ENCODE data around the gene PTGIR. TPM values are rescaled to one million over a fixed set of nuclear protein-coding genes. Genes with fewer than 3 reads are reported as not detected.

PTGIR gene
- polyA plus RNA-seq, 1 experiment = 27.8 TPM

DNA sequence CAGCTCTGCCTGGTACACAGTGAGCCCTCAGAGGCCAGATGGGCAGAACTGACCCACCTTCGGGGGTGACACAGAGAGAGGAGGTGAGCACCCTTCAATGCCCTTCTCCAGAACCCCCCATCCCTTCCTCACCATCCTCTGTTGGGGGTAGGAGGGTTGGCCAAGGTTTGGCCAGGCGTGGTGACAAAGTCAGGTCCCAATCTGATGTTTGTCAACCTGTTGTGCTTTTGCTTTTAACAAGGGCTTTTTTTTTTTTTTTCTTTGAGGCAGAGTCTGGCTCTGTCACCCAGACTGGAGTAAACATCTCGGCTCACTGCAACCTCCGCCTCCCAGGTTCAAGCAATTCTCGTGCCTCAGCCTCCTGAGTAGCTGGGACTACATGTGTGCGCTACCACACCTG lies 7.3 kb downstream of the PTGIR start:
- TF ChIP-seq, protein P1, sequence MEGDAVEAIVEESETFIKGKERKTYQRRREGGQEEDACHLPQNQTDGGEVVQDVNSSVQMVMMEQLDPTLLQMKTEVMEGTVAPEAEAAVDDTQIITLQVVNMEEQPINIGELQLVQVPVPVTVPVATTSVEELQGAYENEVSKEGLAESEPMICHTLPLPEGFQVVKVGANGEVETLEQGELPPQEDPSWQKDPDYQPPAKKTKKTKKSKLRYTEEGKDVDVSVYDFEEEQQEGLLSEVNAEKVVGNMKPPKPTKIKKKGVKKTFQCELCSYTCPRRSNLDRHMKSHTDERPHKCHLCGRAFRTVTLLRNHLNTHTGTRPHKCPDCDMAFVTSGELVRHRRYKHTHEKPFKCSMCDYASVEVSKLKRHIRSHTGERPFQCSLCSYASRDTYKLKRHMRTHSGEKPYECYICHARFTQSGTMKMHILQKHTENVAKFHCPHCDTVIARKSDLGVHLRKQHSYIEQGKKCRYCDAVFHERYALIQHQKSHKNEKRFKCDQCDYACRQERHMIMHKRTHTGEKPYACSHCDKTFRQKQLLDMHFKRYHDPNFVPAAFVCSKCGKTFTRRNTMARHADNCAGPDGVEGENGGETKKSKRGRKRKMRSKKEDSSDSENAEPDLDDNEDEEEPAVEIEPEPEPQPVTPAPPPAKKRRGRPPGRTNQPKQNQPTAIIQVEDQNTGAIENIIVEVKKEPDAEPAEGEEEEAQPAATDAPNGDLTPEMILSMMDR (IDR thresholded peaks at IDR 0.05; ENCODE audit: insufficient read depth, low read depth, low read length) = no peak
- no peak for DNase-seq (ENCODE audit: low read depth)
- H3K36me3 ChIP-seq (ENCODE audit: control insufficient read depth, insufficient read depth, low read length) = no peaks in the 10 kb centered on the region
- ChIA-PET POLR2A (interaction anchor here (1.5 kb wide), 1 partner anchor 44 kb away, joined by 11 read pairs; the partner anchor contains the start of gene DACT3), CTCF (interaction anchor here (0.9 to 22.7 kb wide), 9 partner anchors 9 to 111 kb away, joined by 3 to 347 read pairs (median 5); partner anchors contain the start of genes CALM3 and DACT3)
- H3K4me3 ChIP-seq (ENCODE audit: low read depth, low read length) = no peak overlapping the region
- H3K27me3 ChIP-seq (ENCODE audit: control insufficient read depth, insufficient read depth, low read length) = no peaks in the 10 kb centered on the region

DNA sequence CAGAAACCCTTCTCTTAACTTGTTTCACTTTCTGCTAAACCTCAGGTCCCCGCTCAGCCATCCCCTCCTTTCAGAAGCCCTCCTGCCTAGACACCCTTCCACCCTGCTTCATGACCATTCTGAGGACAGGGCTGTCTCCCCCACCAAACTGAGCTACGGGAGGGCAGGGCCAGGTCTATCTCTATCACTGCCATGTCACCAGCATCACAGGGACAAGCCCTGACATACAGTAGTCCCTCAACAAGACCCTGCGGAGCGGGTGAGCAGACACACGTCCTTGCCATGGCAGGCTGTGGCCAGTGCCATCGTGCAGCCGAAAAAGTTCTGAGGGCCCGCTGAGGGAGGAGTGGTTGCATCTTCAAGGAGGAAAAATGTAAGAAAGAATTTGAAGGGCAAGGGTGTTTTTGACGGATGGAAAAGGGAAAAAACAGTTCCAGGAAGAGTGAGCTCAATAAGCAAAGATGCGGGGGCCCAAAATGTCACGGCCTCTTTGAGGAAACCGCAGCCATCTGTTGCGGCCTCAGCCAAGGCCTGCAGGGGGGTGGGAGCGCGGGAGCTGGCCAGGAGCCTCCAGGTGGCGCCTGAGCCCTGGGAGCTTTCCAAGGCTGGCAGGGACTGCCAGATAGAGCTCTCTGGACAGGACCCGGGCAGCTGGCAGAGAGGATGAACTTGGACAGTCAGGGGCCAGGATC lies 8.1 kb downstream of the PTGIR start:
- ChIA-PET CTCF (interaction anchor here (1.1 to 22.7 kb wide), 7 partner anchors 10 to 87 kb away, joined by 3 to 347 read pairs (median 5); partner anchors contain the start of genes CALM3 and DACT3), POLR2A (interaction anchor here (0.6 to 1.5 kb wide), 2 partner anchors 15 to 45 kb away, joined by 3 to 11 read pairs; partner anchors contain the start of gene DACT3)
- Histone ChIP-seq H3K4me3 (ENCODE audit: low read depth, low read length) (no peak overlapping the region), H3K36me3 (ENCODE audit: control insufficient read depth, insufficient read depth, low read length) (no peaks in the 10 kb centered on the region; the same call in 1 of the 2 replicates), H3K27me3 (ENCODE audit: control insufficient read depth, insufficient read depth, low read length) (no peaks in the 10 kb centered on the region)
- no peak for DNase-seq (ENCODE audit: low read depth)
- TF ChIP-seq, protein P1 (IDR thresholded peaks at IDR 0.05; ENCODE audit: insufficient read depth, low read depth, low read length) = peak; percentile 55

DNA sequence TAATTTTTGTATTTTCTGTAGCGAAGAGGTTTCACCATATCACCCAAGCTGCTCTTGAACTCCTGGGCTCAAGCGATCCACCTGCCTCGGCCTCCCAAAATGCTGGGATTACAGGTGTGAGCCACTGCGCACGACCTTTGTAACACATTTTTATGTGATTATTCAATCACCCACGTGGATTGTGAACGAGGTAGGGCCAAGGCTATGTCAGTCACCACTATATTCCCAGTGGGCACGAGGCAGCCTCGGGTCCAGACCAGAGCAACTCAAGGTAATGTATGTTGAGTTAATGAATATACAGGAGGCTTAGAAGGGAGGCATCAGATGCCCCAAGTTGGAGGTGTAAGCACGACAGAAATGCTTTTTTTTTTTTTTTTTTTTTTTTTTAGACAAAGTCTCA lies 8.9 kb downstream of the PTGIR start:
- ChIA-PET CTCF (interaction anchor here (2.1 to 22.7 kb wide), 7 partner anchors 9 to 86 kb away, joined by 5 to 347 read pairs (median 15); partner anchors contain the start of genes CALM3, DACT3 and PTGIR), POLR2A (no interaction called here)
- Histone ChIP-seq H3K27me3 (ENCODE audit: control insufficient read depth, insufficient read depth, low read length) (no peaks in the 10 kb centered on the region), H3K4me3 (ENCODE audit: low read depth, low read length) (no peak overlapping the region), H3K36me3 (ENCODE audit: control insufficient read depth, insufficient read depth, low read length) (peaks cover 2% of the 10 kb centered on the region; the same call in 1 of the 2 replicates)
- TF ChIP-seq, protein P1 (IDR thresholded peaks at IDR 0.05; ENCODE audit: insufficient read depth, low read depth, low read length) = no peak
- DNase-seq (ENCODE audit: low read depth) = no peak

DNA sequence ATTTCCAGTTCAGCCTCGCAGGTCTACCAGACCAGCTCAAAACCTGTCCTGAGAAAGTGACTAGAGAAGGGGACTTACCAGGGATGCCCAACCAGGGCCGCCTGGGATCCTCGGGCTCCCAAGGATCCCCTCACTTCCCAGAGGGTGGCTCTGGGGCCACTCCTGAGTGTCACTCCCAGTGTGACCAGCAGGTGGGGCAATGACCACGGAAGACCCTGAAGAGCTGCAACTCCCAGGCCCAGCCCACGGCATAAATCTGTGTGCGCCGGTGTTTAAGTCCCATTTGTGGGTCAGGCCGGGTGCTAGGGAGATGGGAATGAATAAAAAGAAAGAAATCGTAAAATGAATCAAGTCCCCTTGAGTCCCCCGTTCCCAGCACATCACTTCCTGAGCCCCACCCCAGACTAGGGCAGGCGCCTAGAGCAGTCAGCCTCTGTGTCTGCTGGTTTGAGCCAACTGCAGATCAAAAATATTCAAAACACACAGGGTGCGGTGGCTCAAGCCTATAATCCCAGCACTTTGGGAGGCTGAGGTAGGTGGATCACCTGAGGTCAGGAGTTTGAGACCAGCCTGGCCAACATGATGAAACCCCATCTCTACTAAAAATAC lies 10.7 kb downstream of the PTGIR start:
- Histone ChIP-seq H3K36me3 (ENCODE audit: control insufficient read depth, insufficient read depth, low read length) (peaks cover 13% of the 10 kb centered on the region), H3K4me3 (ENCODE audit: low read depth, low read length) (no peak overlapping the region), H3K27me3 (ENCODE audit: control insufficient read depth, insufficient read depth, low read length) (no peaks in the 10 kb centered on the region)
- ChIA-PET POLR2A (interaction anchor here (1.3 kb wide), 1 partner anchor 48 kb away, joined by 8 read pairs; no protein-coding TSS in a partner anchor), CTCF (interaction anchor here (0.7 to 22.7 kb wide), 15 partner anchors 9 to 128 kb away, joined by 3 to 347 read pairs (median 5); partner anchors contain the start of genes CALM3, DACT3 and PTGIR)
- no peak for DNase-seq (ENCODE audit: low read depth)
- TF ChIP-seq, protein P1 (IDR thresholded peaks at IDR 0.05; ENCODE audit: insufficient read depth, low read depth, low read length) = peak; percentile 92

DNA sequence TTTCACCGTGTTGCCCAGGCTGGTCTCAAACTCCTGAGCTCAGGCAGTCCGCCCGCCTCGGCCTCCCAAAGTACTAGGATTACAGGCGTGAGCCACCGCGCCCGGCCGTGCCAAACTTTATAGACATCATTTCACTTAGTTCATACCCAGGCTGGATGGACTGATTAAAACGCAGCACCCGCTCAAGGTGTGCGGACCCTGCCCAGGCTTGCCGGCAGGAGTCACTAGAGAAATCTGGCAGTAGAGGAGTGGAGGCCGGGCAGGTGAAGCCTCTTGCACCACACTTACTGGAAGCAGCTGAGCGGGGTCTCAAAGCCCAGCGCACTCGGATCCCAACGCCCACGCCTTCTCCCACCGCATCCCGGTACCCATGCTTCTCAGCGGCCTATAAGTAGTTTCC lies 11.4 kb downstream of the PTGIR start:
- Histone ChIP-seq H3K36me3 (ENCODE audit: control insufficient read depth, insufficient read depth, low read length) (peaks cover 20% of the 10 kb centered on the region), H3K4me3 (ENCODE audit: low read depth, low read length) (no peak overlapping the region), H3K27me3 (ENCODE audit: control insufficient read depth, insufficient read depth, low read length) (no peaks in the 10 kb centered on the region)
- ChIA-PET POLR2A (interaction anchor here (1.3 kb wide), 1 partner anchor 48 kb away, joined by 8 read pairs; no protein-coding TSS in a partner anchor), CTCF (interaction anchor here (0.6 to 22.7 kb wide), 12 partner anchors 8 to 128 kb away, joined by 3 to 347 read pairs (median 4); partner anchors contain the start of genes CALM3, DACT3 and PTGIR)
- TF ChIP-seq, protein P1 (IDR thresholded peaks at IDR 0.05; ENCODE audit: insufficient read depth, low read depth, low read length) = no peak
- DNase-seq (ENCODE audit: low read depth) = no peak

Measured in BJ (cell line).